Measurements from ENCODE around the gene MCC. TPM values are rescaled to one million over a fixed set of nuclear protein-coding genes. Genes with fewer than 3 reads are reported as not detected.

Gene MCC
- total and polyA plus RNA-seq, 12 donors, result 1.8 to 12.6 (median 8.9) TPM

DNA sequence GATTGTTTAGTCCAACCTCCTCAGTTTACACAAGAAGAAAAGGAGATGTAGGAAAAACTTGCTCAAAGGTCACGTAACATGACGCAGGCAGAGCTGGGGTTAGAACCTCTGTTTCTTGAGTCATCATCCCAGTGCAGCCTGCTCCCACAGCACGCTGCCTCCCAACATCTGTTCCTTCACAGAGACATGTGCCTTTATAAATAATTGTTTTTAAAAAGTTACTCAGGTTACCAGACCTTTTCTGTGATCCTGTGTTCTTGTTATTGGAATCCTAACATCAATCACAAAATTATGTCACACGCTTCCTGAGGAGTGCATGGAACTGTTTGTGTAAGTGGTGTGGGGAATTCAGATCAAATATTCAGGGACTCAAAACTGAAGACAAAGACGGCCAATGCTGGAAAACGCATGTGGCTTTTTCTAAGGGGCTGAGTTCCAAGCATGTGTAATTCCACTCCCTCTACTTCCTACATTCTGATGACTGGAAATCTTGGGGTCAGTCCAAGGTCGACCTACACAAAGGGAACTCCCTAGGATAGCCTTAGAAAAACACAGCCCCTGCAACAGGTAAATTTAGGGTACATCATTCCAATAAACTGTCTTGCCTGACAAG lies 237.8 kb downstream of the MCC start:
- TF ChIP-seq POLR2A (IDR thresholded peaks at IDR 0.05), result no peak
- TF ChIP-seq, protein P1, sequence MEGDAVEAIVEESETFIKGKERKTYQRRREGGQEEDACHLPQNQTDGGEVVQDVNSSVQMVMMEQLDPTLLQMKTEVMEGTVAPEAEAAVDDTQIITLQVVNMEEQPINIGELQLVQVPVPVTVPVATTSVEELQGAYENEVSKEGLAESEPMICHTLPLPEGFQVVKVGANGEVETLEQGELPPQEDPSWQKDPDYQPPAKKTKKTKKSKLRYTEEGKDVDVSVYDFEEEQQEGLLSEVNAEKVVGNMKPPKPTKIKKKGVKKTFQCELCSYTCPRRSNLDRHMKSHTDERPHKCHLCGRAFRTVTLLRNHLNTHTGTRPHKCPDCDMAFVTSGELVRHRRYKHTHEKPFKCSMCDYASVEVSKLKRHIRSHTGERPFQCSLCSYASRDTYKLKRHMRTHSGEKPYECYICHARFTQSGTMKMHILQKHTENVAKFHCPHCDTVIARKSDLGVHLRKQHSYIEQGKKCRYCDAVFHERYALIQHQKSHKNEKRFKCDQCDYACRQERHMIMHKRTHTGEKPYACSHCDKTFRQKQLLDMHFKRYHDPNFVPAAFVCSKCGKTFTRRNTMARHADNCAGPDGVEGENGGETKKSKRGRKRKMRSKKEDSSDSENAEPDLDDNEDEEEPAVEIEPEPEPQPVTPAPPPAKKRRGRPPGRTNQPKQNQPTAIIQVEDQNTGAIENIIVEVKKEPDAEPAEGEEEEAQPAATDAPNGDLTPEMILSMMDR (IDR thresholded peaks at IDR 0.05), result no peak
- no peaks in the 10 kb centered on the region for H3K9me3 ChIP-seq (replicated peaks in 1 of 3)
- intact Hi-C loops (cut with DNase I), result no loop called here
- H3K27me3 ChIP-seq, result no peaks in the 10 kb centered on the region
- no peaks in the 10 kb centered on the region for H3K36me3 ChIP-seq (replicated peaks in 1 of 2)
- WGBS, 4 donors, result 56 to 63% (median 59%) methylated on average over 7 of the region's 7 CpGs
- H3K4me3 ChIP-seq, result no peak overlapping the region
- DNase-seq, result peak in 6 of 7 donors; percentile 42 to 82 (median 54)
- H3K27ac ChIP-seq, result peak overlapping the region in 2 of 5 donors; percentile 65 to 78
- peaks cover 0 to 15% of the 10 kb centered on the region in 2 donors for H3K4me1 ChIP-seq (replicated peaks in 1 of 2)

DNA sequence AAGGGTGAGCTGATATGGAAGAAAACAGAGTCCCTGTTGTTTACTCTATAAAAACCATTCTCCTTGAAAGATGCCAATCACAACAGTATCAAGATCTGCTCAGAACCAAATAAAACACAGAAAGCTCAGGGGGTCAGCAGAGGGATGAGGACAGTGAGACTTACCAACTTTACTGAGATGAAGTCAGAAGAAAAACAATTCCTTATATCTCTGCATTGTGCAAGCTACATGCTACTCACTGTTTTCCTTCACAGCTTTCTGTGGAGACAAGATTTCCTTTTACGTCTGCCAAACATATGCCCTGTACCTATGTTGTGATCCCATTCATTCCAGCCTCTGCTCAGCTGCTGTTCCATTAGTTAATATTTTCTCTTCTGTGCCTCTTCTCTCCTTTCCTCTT lies 239.0 kb downstream of the MCC start:
- WGBS, 4 donors, result 96 to 100% (median 96%) methylated on average over 1 of the region's 1 CpG
- intact Hi-C loops (cut with DNase I), result no loop called here

GRCh38 chr5:113246361-113246870 lies 241.8 kb downstream of the MCC start:
- WGBS, 4 donors, result 45 to 61% (median 53%) methylated on average over 5 of the region's 5 CpGs
- no peaks in the 10 kb centered on the region for H3K36me3 ChIP-seq (replicated peaks in 1 of 2)
- H3K4me1 ChIP-seq (replicated peaks in 1 of 2), result peaks cover 0 to 14% of the 10 kb centered on the region in 2 donors
- intact Hi-C loops (cut with DNase I), result no loop called here
- no peaks in the 10 kb centered on the region for H3K27me3 ChIP-seq
- peak overlapping the region in 1 of 4 donors; percentile 16 for H3K4me3 ChIP-seq
- DNase-seq, result peak in 1 of 7 donors; percentile 7
- TF ChIP-seq, protein P1 (IDR thresholded peaks at IDR 0.05), result no peak
- H3K27ac ChIP-seq, result peak overlapping the region in 3 of 5 donors; percentile 42 to 79 (median 54)
- no peaks in the 10 kb centered on the region for H3K9me3 ChIP-seq (replicated peaks in 1 of 3)

More for the DNA sequence above, 239.0 kb downstream of the MCC start:
- Histone ChIP-seq H3K27me3 (no peaks in the 10 kb centered on the region), H3K9me3 (replicated peaks in 1 of 3) (no peaks in the 10 kb centered on the region), H3K4me3 (no peak overlapping the region), H3K4me1 (replicated peaks in 1 of 2) (peaks cover 0 to 14% of the 10 kb centered on the region in 2 donors), H3K27ac (peak overlapping the region in 1 of 5 donors; percentile 78), H3K36me3 (replicated peaks in 1 of 2) (no peaks in the 10 kb centered on the region)
- DNase-seq, result no peak
- TF ChIP-seq, protein P1 (IDR thresholded peaks at IDR 0.05), result no peak
- TF ChIP-seq POLR2A (IDR thresholded peaks at IDR 0.05), result no peak

DNA sequence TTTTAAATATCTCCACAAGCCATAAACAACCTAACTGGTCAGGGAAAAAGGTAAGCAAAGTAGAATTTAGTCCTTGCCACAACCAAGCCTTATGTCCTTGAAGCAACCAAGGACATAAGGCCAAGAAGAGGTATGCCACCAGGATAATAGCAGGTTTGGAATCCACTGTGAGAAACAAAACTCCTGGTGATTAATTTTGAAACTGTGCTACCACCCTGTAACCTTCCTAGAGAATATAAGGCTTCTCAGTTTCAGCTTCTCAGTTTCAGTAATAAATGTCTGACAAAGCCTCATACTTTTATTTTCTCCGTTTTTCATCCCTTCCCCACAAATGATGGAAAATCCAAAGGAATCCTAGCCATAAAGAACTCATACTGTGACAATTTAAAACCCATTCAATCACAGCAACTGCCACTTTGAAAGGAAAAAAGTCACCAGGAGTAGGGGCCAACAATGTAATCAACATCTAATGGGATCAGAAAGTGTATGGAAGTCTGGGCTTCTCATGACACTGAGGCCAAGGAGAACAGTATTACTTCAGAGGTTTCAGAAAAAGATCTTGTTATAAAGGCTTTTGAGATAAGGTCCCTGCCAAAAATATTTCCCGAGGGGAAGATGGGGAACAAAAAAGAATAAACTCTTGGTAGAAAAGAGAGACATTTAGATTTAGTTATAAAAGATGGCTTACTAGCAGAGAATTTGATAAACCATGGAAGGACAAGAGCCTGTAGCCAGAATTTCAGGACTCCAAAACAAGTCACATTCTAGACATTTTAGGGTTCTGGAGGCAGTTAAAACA lies 242.6 kb downstream of the MCC start:
- 43 to 64% (median 52%) methylated on average over 2 of the region's 2 CpGs for WGBS, 4 donors
- no peak overlapping the region for H3K4me3 ChIP-seq
- peaks cover 0 to 11% of the 10 kb centered on the region in 2 donors for H3K4me1 ChIP-seq (replicated peaks in 1 of 2)
- H3K9me3 ChIP-seq (replicated peaks in 1 of 3), result no peaks in the 10 kb centered on the region
- no peaks in the 10 kb centered on the region for H3K36me3 ChIP-seq (replicated peaks in 1 of 2)
- H3K27me3 ChIP-seq, result no peaks in the 10 kb centered on the region
- TF ChIP-seq POLR2A (IDR thresholded peaks at IDR 0.05), result no peak
- TF ChIP-seq, protein P1 (IDR thresholded peaks at IDR 0.05), result no peak
- intact Hi-C loops (cut with DNase I), result no loop called here
- peak overlapping the region in 3 of 5 donors; percentile 42 to 79 (median 54) for H3K27ac ChIP-seq
- no peak for DNase-seq
